HFF-Myc (cell line): ENCODE measurements around the gene NKD1.

Experiments
- DNase-seq: peaks from one replicate; pipeline ENCODE4 v3.0.0-alpha.2; 2011; ENCODE audit warnings: low read depth; ENCODE audit errors: extremely low read depth
- H3K4me3 ChIP-seq: replicated peaks from 2 replicates; pipeline ENCODE4 v1.5.1; 2011; ENCODE audit warnings: low read depth, mild to moderate bottlenecking, control low read depth, low read length
- TF ChIP-seq, protein P1 (sequence below): IDR thresholded peaks from 2 replicates; pipeline ENCODE4 v1.5.1; 2012; ENCODE audit warnings: mild to moderate bottlenecking, low read depth, low read length, control low read depth; ENCODE audit errors: missing control alignments

Gene NKD1

DNA sequence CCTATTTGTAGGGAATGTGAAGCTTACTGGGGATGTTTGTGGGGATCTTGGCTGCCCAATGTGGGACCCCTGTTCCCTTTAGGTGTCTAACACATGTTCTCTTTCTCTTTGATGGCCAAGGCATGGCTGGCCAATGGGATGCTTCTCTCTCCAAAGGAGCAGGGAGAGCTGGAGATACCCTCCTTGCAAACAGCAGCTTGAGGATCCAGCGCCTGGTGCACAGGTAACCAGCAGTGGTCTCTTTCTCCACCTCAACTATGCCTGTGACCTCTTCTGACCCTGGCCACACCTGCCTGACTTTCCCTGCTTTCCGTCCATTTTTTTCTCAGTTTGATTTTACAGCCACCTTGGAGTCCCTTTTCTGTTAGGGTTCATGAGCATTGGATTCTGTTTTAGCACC is 16.8 kb upstream of the NKD1 start:
- TF ChIP-seq, protein P1, sequence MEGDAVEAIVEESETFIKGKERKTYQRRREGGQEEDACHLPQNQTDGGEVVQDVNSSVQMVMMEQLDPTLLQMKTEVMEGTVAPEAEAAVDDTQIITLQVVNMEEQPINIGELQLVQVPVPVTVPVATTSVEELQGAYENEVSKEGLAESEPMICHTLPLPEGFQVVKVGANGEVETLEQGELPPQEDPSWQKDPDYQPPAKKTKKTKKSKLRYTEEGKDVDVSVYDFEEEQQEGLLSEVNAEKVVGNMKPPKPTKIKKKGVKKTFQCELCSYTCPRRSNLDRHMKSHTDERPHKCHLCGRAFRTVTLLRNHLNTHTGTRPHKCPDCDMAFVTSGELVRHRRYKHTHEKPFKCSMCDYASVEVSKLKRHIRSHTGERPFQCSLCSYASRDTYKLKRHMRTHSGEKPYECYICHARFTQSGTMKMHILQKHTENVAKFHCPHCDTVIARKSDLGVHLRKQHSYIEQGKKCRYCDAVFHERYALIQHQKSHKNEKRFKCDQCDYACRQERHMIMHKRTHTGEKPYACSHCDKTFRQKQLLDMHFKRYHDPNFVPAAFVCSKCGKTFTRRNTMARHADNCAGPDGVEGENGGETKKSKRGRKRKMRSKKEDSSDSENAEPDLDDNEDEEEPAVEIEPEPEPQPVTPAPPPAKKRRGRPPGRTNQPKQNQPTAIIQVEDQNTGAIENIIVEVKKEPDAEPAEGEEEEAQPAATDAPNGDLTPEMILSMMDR, result no peak
- H3K4me3 ChIP-seq, result no peak overlapping the region
- DNase-seq, result no peak

DNA sequence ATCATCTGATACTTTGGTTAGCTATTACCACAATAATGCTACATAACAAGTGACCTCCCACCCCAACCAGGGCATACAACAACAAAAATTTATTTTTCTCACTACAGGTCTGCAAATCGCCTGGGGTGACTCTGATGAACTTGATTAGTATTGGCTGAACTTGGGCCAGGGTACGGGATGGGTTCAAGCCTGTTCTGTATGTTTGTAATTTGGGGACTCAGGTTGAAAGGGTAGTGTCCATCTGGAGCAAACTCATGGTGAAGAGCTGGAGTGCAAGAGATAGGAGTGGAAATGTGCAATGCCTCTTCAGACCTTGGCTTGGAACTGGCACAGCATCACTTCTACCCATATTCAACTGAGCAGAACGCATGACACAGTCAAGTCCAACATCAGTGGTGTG is 16.3 kb upstream of the NKD1 start:
- TF ChIP-seq, protein P1, result no peak
- no peak for DNase-seq
- no peak overlapping the region for H3K4me3 ChIP-seq

DNA sequence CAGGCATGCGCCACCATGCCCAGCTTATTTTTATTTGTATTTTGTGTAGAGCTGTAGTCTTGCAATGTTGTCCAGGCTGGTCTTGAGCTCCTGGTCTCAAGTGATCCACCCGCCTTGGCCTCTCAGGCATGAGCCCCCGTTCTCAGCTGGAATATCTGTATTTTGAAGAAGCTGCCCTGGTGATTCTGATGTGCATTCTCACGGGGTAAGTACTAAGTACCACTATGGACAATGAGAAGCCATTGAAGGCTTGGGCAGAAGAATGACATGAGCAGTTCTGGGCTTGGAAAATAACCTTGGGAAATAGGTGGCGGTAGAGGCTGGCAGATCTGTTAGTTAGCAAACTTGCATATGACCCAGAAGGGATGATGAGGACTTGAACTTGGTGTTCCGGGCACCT is 15.6 kb upstream of the NKD1 start:
- no peak for DNase-seq

DNA sequence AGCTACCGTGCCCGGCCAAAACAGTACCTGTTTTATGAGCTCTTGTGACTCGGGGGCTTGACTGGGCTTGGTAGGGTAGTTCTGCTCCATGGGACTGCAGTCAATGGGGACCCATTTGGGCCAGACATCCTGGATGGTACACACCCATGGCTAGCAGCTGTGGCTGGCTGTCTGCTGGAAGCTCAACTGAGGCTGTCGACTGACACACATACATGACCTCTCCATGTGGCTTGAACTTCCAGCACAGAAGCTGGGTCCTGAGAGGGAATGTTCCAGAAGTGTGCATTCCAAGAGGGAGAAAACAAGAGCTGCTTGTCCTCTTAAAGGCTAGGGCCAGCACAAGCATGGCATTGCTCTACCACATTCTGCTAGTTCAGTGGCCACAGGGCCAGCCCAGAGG is 14.9 kb upstream of the NKD1 start:
- H3K4me3 ChIP-seq, result no peak overlapping the region
- no peak for DNase-seq
- TF ChIP-seq, protein P1, result no peak

More for the DNA sequence above, 15.6 kb upstream of the NKD1 start:
- no peak overlapping the region for H3K4me3 ChIP-seq
- TF ChIP-seq, protein P1, result no peak

DNA sequence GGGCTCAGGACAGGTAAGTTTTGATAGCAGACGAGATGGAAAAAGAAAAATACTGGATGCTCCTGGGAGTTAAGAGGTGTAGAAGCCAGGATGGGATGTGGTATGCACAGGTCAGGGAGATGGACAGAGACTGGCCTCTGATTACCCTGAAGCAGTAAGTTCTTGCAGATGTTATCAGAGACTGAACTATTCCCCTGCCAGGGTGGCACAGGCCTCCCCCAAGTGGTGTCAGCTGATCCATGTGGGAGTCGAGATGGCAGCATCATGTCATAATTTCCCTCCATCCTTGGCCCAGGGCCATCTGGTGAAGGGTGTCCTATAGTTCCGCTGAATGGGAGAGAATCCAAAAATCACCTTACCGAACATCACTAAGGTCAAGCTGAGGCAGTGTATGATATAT is 14.1 kb upstream of the NKD1 start:
- DNase-seq, result no peak
- TF ChIP-seq, protein P1, result no peak

DNA sequence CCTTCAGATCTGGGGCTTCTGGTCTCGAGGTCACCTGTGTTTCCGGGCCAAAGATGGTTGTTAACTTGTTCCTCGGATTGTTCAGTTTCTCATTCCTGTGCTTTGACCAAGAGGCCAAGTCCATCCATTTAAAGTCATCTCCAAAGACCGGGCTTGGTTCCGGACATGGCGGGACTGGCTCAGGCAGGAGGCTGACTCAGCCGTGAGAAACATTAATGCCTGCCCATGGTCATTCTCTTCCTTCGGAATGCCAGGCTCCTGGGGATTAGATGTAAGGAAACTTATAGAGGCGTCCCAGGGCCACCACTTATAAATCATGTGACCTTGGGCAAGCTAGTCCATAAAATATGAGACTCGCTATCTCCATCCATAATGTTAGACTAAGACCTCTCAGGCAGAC is 13.6 kb upstream of the NKD1 start:
- H3K4me3 ChIP-seq, result no peak overlapping the region
- DNase-seq, result no peak
- TF ChIP-seq, protein P1, result no peak

More for the DNA sequence above, 14.1 kb upstream of the NKD1 start:
- no peak overlapping the region for H3K4me3 ChIP-seq

DNA sequence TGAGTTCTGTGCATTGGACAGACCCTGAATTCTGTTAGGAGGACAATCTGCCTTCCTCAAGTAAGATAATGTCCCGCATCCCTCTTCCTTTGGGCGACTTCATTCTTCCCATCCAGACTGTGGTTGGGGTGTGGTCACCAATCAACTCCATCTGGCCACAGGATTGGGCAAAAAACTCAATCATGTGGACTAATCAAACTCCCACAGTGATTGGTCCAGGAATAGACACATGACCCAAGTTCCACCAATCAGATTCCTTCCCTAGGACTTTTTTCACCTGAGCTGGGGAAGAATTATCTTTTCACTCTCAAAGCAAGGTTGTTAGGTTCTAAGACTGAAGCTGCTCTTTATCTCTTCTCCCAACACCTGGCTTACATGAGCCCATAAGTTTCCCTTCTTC is 13.2 kb upstream of the NKD1 start:
- no peak for DNase-seq
- TF ChIP-seq, protein P1, result no peak
- H3K4me3 ChIP-seq, result no peak overlapping the region
